IMR-90 (cell line): ENCODE results near the gene CLIC3.

Experiments used
- CEBPB ChIP-seq: IDR thresholded peaks from 2 replicates; pipeline ENCODE4 v1.6.1; 2012; ENCODE audit warnings: low read depth, low read length, improper control_type of control experiment
- CTCF ChIP-seq: conservative IDR thresholded peaks from 2 replicates; pipeline ENCODE4 v1.5.1; 2012; ENCODE audit warnings: mild to moderate bottlenecking, low read depth, low read length, improper control_type of control experiment
- MAFK ChIP-seq: IDR thresholded peaks from 2 replicates; pipeline ENCODE4 v1.6.1; 2012; ENCODE audit warnings: low read depth, low read length, improper control_type of control experiment
- POLR2A ChIP-seq: IDR thresholded peaks from 2 replicates; pipeline ENCODE4 v1.6.1; 2012; ENCODE audit warnings: mild to moderate bottlenecking, low read depth, low read length
- RFX5 ChIP-seq: IDR thresholded peaks from 2 replicates; pipeline ENCODE4 v1.8.0; 2012; ENCODE audit warnings: low read depth, mild to moderate bottlenecking, low read length, moderate library complexity

GRCh38 chr9:137000177-137000930 is 4.0 kb upstream of the CLIC3 start:
- TF ChIP-seq POLR2A, result no peak
- no peak for TF ChIP-seq CTCF
- 0 out of 2 replicates have a peak, but pooled peaks have one; percentile 23 for TF ChIP-seq CEBPB
- no peak for TF ChIP-seq MAFK
- no peak for TF ChIP-seq RFX5
